Neuronal stem cell (in vitro differentiated cells): ENCODE results near the gene LHX1.

Source experiments
- DNase-seq: peaks from one replicate; pipeline ENCODE4 v3.0.0-alpha.2; 2013; ENCODE audit warnings: low spot score
- H2AFZ ChIP-seq: one replicate; pipeline ENCODE4 v1.6.1; 2013; ENCODE audit warnings: mild to moderate bottlenecking, low read length, inconsistent platforms
- H2AK5ac ChIP-seq: 2 replicates; pipeline ENCODE4 v1.6.1; 2013; ENCODE audit warnings: low read depth, mild to moderate bottlenecking, inconsistent platforms, low read length, moderate library complexity, mixed read lengths
- H2BK120ac ChIP-seq: 2 replicates; pipeline ENCODE4 v1.6.1; 2013; ENCODE audit warnings: low read depth, mild to moderate bottlenecking, inconsistent platforms, low read length, moderate library complexity, mixed read lengths
- H2BK12ac ChIP-seq: one replicate; pipeline ENCODE4 v1.6.1; 2013; ENCODE audit warnings: low read length, inconsistent platforms
- H2BK15ac ChIP-seq: 2 replicates; pipeline ENCODE4 v1.6.1; 2013; ENCODE audit warnings: mild to moderate bottlenecking, low read length, inconsistent platforms, mixed read lengths
- H2BK5ac ChIP-seq: one replicate; pipeline ENCODE4 v1.6.1; 2013; ENCODE audit warnings: inconsistent platforms, mild to moderate bottlenecking, low read length, moderate library complexity
- H3K14ac ChIP-seq: one replicate; pipeline ENCODE4 v1.6.1; 2013; ENCODE audit warnings: low read length, inconsistent platforms
- H3K18ac ChIP-seq: 2 replicates; pipeline ENCODE4 v1.6.1; 2013; ENCODE audit warnings: low read length, inconsistent platforms
- H3K23ac ChIP-seq: 2 replicates; pipeline ENCODE4 v1.6.1; 2013; ENCODE audit warnings: low read depth, mild to moderate bottlenecking, mixed read lengths, low read length, inconsistent platforms; ENCODE audit not compliant: poor library complexity
- H3K27ac ChIP-seq: replicated peaks from 3 replicates; pipeline ENCODE4 v1.5.1; 2013; ENCODE audit warnings: low read length, inconsistent platforms
- H3K27me3 ChIP-seq, 3 experiments: 2 replicates each; pipeline ENCODE4 v1.6.1; 2013; ENCODE audit warnings: low read length in 3 of 3, mild to moderate bottlenecking in 2 of 3, inconsistent platforms in 1 of 3, low read depth in 1 of 3, mixed read lengths in 1 of 3, moderate library complexity in 1 of 3; ENCODE audit not compliant: control insufficient read depth in 3 of 3, insufficient read depth in 3 of 3
- H3K36me3 ChIP-seq, 2 donors: replicated peaks in 1 of 2; 2 replicates each; pipeline ENCODE4 v1.6.1; 2013; ENCODE audit warnings: low read length in 2 of 2; ENCODE audit not compliant: control insufficient read depth in 2 of 2, insufficient read depth in 2 of 2
- H3K4ac ChIP-seq: 2 replicates; pipeline ENCODE4 v1.6.1; 2013; ENCODE audit warnings: inconsistent platforms, mild to moderate bottlenecking, low read length, moderate library complexity
- H3K4me1 ChIP-seq, 2 donors: 1 replicate in 1 of 2; 2 replicates in 1 of 2; pipeline ENCODE4 v1.6.1; 2013; ENCODE audit warnings: low read length in 2 of 2, low read depth in 1 of 2; ENCODE audit not compliant: control insufficient read depth in 2 of 2, insufficient read depth in 1 of 2
- H3K4me2 ChIP-seq: one replicate; pipeline ENCODE4 v1.6.1; 2013; ENCODE audit warnings: mild to moderate bottlenecking, low read length, inconsistent platforms; ENCODE audit not compliant: insufficient read depth, poor library complexity, severe bottlenecking
- H3K4me3 ChIP-seq, 2 donors: 2 replicates each; pipeline ENCODE4 v1.5.1; 2013; ENCODE audit warnings: low read length in 2 of 2, mild to moderate bottlenecking in 2 of 2, inconsistent platforms in 1 of 2, moderate library complexity in 1 of 2
- H3K79me1 ChIP-seq: one replicate; pipeline ENCODE4 v1.6.1; 2013; ENCODE audit warnings: low read depth, mild to moderate bottlenecking, inconsistent platforms, low read length, moderate library complexity
- H3K9ac ChIP-seq: one replicate; pipeline ENCODE4 v1.6.1; 2013; ENCODE audit warnings: mild to moderate bottlenecking, low read depth, low read length, inconsistent platforms; ENCODE audit not compliant: poor library complexity
- H3K9me3 ChIP-seq, 2 donors: replicated peaks in 1 of 2; 2 replicates each; pipeline versions ENCODE3 to v1.6.1; 2013; ENCODE audit warnings: low read length in 2 of 2, mild to moderate bottlenecking in 2 of 2, inconsistent platforms in 1 of 2, low read depth in 1 of 2, mixed read lengths in 1 of 2, moderate library complexity in 1 of 2; ENCODE audit not compliant: control insufficient read depth in 2 of 2, insufficient read depth in 1 of 2
- H4K8ac ChIP-seq: one replicate; pipeline ENCODE4 v1.6.1; 2013; ENCODE audit warnings: low read depth, mild to moderate bottlenecking, inconsistent platforms, low read length, moderate library complexity
- H4K91ac ChIP-seq: one replicate; pipeline ENCODE4 v1.6.1; 2013; ENCODE audit warnings: low read length, low read depth, mild to moderate bottlenecking, inconsistent platforms; ENCODE audit not compliant: poor library complexity
- WGBS, 2 donors: extraction: QIAGEN DNeasy Blood & Tissue Kit; methylation state at CpG; one replicate each; pipeline ENCODE4 v1.1.7; 2013; ENCODE audit warnings: missing lambda C conversion rate in 2 of 2, mixed read lengths in 1 of 2; ENCODE audit not compliant: insufficient read length in 2 of 2, insufficient replicate concordance in 1 of 2; ENCODE audit errors: extremely low coverage in 2 of 2; 5-methylcytosine and 5-hydroxymethylcytosine counted together

The LHX1 gene

DNA sequence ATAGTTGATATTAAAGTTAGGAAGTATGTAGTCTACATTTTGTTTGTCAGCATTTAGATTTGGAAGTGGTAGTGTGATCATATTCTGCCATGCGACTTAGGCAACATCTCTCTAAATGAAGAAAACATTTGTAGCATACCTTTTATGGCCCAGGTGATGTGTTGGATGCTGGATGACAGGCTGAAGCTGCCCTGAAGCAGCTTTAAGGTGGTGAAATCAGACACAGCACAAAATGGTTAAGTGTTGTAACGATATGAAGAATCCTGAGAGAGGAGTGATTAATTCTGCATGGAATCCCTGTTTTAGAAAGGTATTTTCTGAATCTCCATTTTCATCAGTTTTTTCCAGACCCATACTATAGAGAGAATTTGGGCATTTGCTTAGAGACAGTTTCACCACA lies 39.8 kb downstream of the LHX1 start:
- no peak overlapping the region for H3K18ac ChIP-seq
- H3K4me2 ChIP-seq: no peak overlapping the region
- no peak overlapping the region for H3K4me3 ChIP-seq
- H3K79me1 ChIP-seq: no peaks in the 10 kb centered on the region
- H3K4ac ChIP-seq: no peak overlapping the region
- peaks cover 0 to 4% of the 10 kb centered on the region in 2 donors for H3K36me3 ChIP-seq
- H3K23ac ChIP-seq: no peak overlapping the region
- no CpG with 5 or more reads among the region's 2 CpGs for WGBS, 2 donors
- no peak overlapping the region for H2BK12ac ChIP-seq
- no peak overlapping the region for H2AFZ ChIP-seq
- H3K14ac ChIP-seq: no peak overlapping the region
- no peak for DNase-seq
- H3K27ac ChIP-seq: no peak overlapping the region
- H3K9me3 ChIP-seq: no peaks in the 10 kb centered on the region
- H3K9ac ChIP-seq: no peak overlapping the region
- H3K27me3 ChIP-seq: no peaks in the 10 kb centered on the region
- H4K8ac ChIP-seq: no peak overlapping the region
- no peak overlapping the region for H4K91ac ChIP-seq
- H2BK120ac ChIP-seq: no peak overlapping the region
- H3K4me1 ChIP-seq: peaks cover 0 to 3% of the 10 kb centered on the region in 2 donors
- H2BK15ac ChIP-seq: no peak overlapping the region
- H2BK5ac ChIP-seq: no peak overlapping the region
- no peak overlapping the region for H2AK5ac ChIP-seq

GRCh38 chr17:36977568-36977967 lies 40.3 kb downstream of the LHX1 start:
- no peak overlapping the region for H3K4me3 ChIP-seq
- no CpG with 5 or more reads among the region's 2 CpGs for WGBS, 2 donors
- no peak overlapping the region for H4K8ac ChIP-seq
- no peak overlapping the region for H3K14ac ChIP-seq
- H3K4ac ChIP-seq: no peak overlapping the region
- H2BK120ac ChIP-seq: no peak overlapping the region
- no peak overlapping the region for H2AFZ ChIP-seq
- H3K79me1 ChIP-seq: no peaks in the 10 kb centered on the region
- H3K4me2 ChIP-seq: no peak overlapping the region
- H2BK15ac ChIP-seq: no peak overlapping the region
- no peak for DNase-seq
- H3K9ac ChIP-seq: no peak overlapping the region
- no peaks in the 10 kb centered on the region for H3K27me3 ChIP-seq
- H3K18ac ChIP-seq: no peak overlapping the region
- no peak overlapping the region for H2BK5ac ChIP-seq
- peaks cover 0 to 3% of the 10 kb centered on the region in 2 donors for H3K4me1 ChIP-seq
- no peak overlapping the region for H2AK5ac ChIP-seq
- H2BK12ac ChIP-seq: no peak overlapping the region
- no peak overlapping the region for H4K91ac ChIP-seq
- H3K36me3 ChIP-seq: peaks cover 0 to 5% of the 10 kb centered on the region in 2 donors
- no peaks in the 10 kb centered on the region for H3K9me3 ChIP-seq
- H3K23ac ChIP-seq: no peak overlapping the region
- no peak overlapping the region for H3K27ac ChIP-seq

DNA sequence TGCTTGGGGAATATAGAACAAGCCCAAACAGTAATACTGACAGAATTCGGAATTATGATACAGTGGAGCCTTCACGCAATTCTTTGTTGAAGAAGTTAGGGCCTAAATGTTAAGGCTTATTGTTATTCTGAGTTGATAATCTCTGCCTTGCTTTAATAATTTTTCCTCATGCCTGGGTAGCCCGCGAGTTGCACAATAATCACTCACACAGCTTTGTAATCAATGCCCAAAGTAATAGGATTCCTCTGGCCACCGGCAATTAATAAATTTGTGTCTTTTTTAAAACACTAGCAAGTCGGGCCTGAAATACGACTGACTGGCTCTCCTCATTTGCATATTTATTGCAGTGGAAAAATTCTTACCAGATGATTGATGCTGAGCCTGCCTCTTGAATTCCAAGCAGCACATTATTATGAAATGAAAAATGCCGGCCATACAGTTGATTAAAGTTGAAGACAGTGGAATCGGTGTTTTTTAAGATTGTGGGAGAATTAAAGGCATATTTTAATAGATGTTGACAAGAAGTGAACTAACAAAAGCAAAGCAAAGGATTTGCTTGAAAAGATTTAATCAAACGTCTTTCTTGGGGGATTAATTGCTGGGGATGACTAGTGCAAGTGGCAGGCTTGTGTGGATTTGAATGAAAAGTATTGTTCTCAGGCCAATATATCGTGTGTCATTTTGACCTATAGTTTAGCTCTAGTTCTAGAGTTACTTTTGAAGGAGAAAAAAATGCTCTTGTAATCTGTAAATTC lies 41.7 kb downstream of the LHX1 start:
- no peak overlapping the region for H2AK5ac ChIP-seq
- no peaks in the 10 kb centered on the region for H3K79me1 ChIP-seq

GRCh38 chr17:36979565-36979941 lies 42.3 kb downstream of the LHX1 start:
- Histone ChIP-seq H2BK120ac (no peak overlapping the region), H3K4me2 (no peak overlapping the region), H2BK15ac (no peak overlapping the region), H2BK12ac (no peak overlapping the region), H3K27me3 (no peaks in the 10 kb centered on the region), H4K91ac (no peak overlapping the region), H3K36me3 (peaks cover 2 to 7% of the 10 kb centered on the region in 2 donors), H2AK5ac (no peak overlapping the region), H4K8ac (no peak overlapping the region), H3K27ac (no peak overlapping the region), H3K79me1 (no peaks in the 10 kb centered on the region), H3K4me3 (no peak overlapping the region), H3K14ac (no peak overlapping the region), H3K9ac (no peak overlapping the region), H3K4me1 (no peaks in the 10 kb centered on the region), H3K9me3 (no peaks in the 10 kb centered on the region), H3K18ac (no peak overlapping the region), H3K23ac (no peak overlapping the region), H2BK5ac (no peak overlapping the region), H3K4ac (no peak overlapping the region), H2AFZ (no peak overlapping the region)
- WGBS, 2 donors: no CpG with 5 or more reads among the region's 4 CpGs
- DNase-seq: no peak

More for the DNA sequence above, 41.7 kb downstream of the LHX1 start:
- Histone ChIP-seq H3K18ac (no peak overlapping the region), H3K9me3 (no peaks in the 10 kb centered on the region), H3K27ac (no peak overlapping the region), H2BK5ac (no peak overlapping the region), H4K8ac (no peak overlapping the region), H3K23ac (no peak overlapping the region), H3K4ac (no peak overlapping the region), H2BK15ac (no peak overlapping the region), H3K9ac (no peak overlapping the region), H3K4me2 (no peak overlapping the region), H3K14ac (no peak overlapping the region), H2BK12ac (no peak overlapping the region), H3K4me1 (no peaks in the 10 kb centered on the region), H2AFZ (no peak overlapping the region), H2BK120ac (no peak overlapping the region), H4K91ac (no peak overlapping the region), H3K36me3 (peaks cover 2 to 7% of the 10 kb centered on the region in 2 donors), H3K4me3 (no peak overlapping the region), H3K27me3 (no peaks in the 10 kb centered on the region)
- 100% methylated on average over 1 of the region's 11 CpGs for WGBS, 2 donors
- peak; percentile 9 for DNase-seq
